ENCODE measurements around the gene TARBP1. TPM values are rescaled to one million over a fixed set of nuclear protein-coding genes. Genes with fewer than 3 reads are reported as not detected.

TARBP1 gene
- total and polyA plus RNA-seq, 5 experiments from 2014 or later: 12.8 to 61.1 (median 15.6) TPM

DNA sequence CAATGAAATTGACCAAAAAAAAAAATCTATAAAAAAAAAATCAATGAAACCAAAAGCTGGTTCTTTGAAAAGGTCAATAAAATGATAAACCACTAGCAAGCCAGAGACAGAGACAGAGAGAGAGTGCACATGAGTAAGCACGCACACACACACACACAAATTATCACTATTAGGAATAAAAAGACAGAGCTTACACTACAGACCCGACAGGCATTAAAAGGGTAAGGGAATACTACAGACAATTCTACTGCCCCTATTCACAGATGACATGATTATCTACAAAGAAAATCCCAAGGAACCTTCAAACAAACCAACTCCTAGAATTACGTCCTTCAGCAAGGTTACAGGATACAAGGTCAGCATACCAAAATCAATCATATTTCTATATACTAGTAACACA is 38.6 kb downstream of the TARBP1 start:
- POLR2A ChIA-PET: no interaction called here
- DNase-seq: no peak
- Mint-ChIP-seq H3K36me3 (peaks cover 31 to 96% (median 48%) of the 10 kb centered on the region in 3 donors), H3K27ac (no peak overlapping the region), H3K4me1 (peaks cover 0 to 12% (median 3%) of the 10 kb centered on the region in 4 donors), H3K4me3 (no peak overlapping the region), H3K9me3 (peaks cover 0 to 11% (median 7%) of the 10 kb centered on the region in 9 donors), H3K27me3 (no peaks in the 10 kb centered on the region)
- ATAC-seq: no peak

DNA sequence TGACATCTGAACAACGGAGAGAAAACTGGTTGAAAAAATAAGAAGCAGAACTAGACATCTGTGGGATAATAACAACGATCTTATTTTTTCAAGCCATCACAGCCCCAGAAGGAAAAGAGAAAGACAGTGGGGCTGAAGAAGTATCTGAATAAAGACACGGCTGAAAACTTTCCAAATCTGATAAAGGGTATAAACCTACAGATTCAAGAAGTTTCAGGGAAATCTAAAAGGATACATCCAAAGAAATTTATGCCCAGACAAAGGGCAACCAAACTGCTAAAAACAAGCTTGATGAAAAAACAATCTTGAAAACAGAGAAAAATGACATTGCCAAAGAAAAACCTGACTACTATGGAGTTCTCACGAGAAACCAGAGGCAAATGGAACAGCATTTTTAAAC is 40.4 kb downstream of the TARBP1 start:
- ATAC-seq (no peak), DNase-seq (no peak)
- peaks cover 0 to 11% (median 7%) of the 10 kb centered on the region in 9 donors for H3K9me3 Mint-ChIP-seq
- peaks cover 23 to 94% (median 59%) of the 10 kb centered on the region in 3 donors for H3K36me3 Mint-ChIP-seq
- H3K27ac Mint-ChIP-seq: peak overlapping the region in 2 of 10 donors; percentile 2 to 51
- H3K4me3 Mint-ChIP-seq: no peak overlapping the region
- H3K4me1 Mint-ChIP-seq: peaks cover 0 to 5% (median 3%) of the 10 kb centered on the region in 4 donors
- no peaks in the 10 kb centered on the region for H3K27me3 Mint-ChIP-seq
- POLR2A ChIA-PET: no interaction called here

DNA sequence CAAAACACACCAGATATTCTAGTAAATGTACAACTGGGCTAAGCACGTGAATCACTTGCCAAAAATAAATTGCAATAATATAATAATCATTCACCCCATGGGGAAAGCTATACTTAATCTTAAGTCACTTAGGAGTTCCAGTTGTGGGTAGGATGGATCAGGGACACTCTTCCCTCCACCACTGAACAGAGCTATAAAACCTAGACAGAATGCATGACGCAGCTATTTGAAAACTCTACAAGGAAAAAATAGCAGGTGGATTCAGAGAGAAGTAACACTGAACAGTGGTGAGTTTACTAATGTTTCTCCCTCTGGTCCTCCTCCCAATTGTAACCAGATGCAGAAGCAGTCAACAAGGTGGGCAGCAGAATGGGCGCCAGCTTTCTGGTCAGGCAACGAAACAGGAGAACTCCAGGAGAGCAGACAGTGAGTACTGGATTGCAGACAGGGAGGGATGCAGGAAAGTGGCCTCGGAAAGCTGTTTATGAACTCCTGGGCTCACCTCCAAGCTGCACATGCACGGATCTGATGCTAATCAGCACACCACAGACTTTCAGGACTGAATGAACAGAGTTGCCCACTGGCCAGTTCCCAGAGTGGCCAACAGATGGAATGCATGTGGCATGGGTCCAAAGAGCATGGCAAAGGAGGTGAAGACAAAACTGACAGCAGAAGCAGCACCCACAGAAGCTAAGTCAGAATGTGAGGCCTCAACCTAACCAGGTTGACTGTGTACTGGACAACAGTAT is 41.4 kb downstream of the TARBP1 start:
- peaks cover 0 to 5% (median 3%) of the 10 kb centered on the region in 4 donors for H3K4me1 Mint-ChIP-seq
- H3K36me3 Mint-ChIP-seq: peaks cover 23 to 94% (median 60%) of the 10 kb centered on the region in 3 donors
- POLR2A ChIA-PET: no interaction called here
- H3K9me3 Mint-ChIP-seq: peaks cover 0 to 11% (median 7%) of the 10 kb centered on the region in 9 donors
- no peak for DNase-seq
- no peak for ATAC-seq
- peak overlapping the region in 1 of 10 donors; percentile 51 for H3K27ac Mint-ChIP-seq
- H3K4me3 Mint-ChIP-seq: no peak overlapping the region
- no peaks in the 10 kb centered on the region for H3K27me3 Mint-ChIP-seq

DNA sequence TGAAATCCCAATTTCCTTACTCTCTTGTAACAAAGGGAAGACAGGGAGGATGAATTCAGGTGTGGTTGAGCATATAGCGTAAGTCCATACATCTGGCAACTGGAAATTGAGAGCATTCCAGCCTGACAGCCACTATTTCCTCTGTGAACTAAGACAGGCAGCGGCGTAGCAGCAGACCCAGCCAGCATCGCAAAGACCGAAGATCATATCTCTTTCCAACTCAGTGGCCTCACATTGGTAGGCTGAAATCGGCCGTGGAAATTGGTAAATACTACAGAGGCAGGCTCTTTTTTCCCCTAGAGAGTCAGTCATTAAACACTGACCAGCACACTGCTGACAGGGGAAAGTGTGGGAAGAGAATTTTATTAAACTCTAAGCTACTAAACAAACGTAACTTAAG is 43.4 kb downstream of the TARBP1 start:
- POLR2A ChIA-PET: no interaction called here
- Mint-ChIP-seq H3K4me1 (peaks cover 0 to 9% (median 4%) of the 10 kb centered on the region in 4 donors), H3K36me3 (peaks cover 17 to 96% (median 47%) of the 10 kb centered on the region in 3 donors), H3K9me3 (peaks cover 0 to 9% (median 6%) of the 10 kb centered on the region in 9 donors), H3K27ac (no peak overlapping the region), H3K4me3 (no peak overlapping the region), H3K27me3 (no peaks in the 10 kb centered on the region)
- no peak for ATAC-seq
- DNase-seq: no peak

DNA sequence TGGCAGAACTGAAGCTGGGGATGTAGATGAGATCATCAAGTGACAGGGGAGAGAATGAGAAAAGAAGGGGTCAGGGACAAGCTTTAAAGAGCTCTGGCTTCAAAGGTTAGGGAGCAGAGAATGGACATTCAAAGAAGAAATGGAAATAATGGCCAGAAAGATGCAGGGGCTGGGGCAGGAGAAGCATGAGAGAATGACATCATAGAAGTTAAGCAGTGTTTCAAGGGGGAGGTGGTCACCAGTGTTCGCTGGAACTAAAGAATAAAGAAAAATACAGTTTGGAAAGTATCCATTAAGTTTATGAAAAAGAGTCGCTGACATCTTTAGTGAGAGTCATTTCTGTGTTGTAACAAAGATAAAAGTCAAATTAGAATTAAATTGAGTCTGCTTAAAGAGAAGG is 44.3 kb downstream of the TARBP1 start:
- Mint-ChIP-seq H3K27ac (peak overlapping the region in 2 of 10 donors; percentile 16 to 71), H3K9me3 (peaks cover 0 to under 1% (median 0%) of the 10 kb centered on the region in 9 donors), H3K27me3 (no peaks in the 10 kb centered on the region), H3K4me3 (no peak overlapping the region), H3K36me3 (peaks cover 10 to 96% (median 44%) of the 10 kb centered on the region in 3 donors), H3K4me1 (peaks cover 0 to 9% (median 4%) of the 10 kb centered on the region in 4 donors)
- POLR2A ChIA-PET: no interaction called here
- ATAC-seq (no peak), DNase-seq (no peak)

DNA sequence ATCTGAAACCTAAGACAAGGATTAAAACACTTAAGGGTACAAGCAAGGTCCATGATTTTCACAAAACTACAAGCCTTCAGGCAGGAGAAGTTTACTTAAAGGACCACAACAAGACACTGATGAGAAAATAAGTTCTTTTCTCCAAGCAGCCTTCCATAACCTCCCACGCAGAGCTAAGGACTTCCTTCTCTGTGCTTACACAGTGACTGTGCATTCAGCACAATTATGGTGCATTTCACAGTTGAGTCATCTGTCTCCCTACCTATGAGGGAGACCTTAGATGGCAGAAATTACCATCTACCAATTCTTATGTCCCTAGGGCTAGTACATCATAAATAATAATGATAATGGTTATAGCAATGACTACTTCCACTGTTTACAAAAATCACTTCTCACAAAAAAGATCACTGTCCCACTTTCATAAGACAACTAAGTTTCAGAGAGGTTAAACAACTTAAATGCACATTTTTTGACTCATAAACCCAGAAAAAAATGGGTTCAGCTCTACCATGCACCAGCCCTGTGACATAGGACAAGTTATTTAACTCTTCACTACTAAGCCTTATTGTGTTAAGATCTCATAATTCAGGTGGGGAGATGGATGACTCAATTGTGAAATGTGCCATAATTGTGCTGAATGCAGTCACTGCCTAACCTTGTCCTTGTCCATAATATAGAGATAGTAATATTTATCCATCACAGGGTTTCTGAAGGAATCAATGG is 45.3 kb downstream of the TARBP1 start:
- peaks cover 4 to 96% (median 42%) of the 10 kb centered on the region in 3 donors for H3K36me3 Mint-ChIP-seq
- no peak overlapping the region for H3K4me3 Mint-ChIP-seq
- no peaks in the 10 kb centered on the region for H3K9me3 Mint-ChIP-seq
- POLR2A ChIA-PET: no interaction called here
- peaks cover 0 to 7% (median 2%) of the 10 kb centered on the region in 4 donors for H3K4me1 Mint-ChIP-seq
- no peaks in the 10 kb centered on the region for H3K27me3 Mint-ChIP-seq
- ATAC-seq: no peak
- DNase-seq: no peak
- H3K27ac Mint-ChIP-seq: no peak overlapping the region

DNA sequence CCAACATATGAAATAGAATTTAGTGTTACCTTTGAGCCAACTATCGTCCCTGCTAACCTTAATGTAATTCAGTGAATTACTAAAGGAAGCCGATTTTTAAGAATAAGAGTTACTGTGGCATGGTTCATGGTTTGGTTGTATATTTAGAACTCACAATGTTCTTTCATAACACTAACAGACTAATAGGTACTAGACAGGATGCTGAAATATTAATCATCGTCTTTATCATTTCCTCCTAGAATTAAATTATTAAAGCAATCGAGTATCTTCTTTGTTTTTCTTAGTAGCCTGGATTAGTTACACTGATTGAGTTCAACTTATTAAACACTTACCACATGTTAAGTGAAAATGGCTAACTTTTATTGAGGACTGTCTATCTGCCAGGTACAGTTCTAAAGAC is 47.7 kb downstream of the TARBP1 start:
- DNase-seq (no peak), ATAC-seq (no peak)
- Mint-ChIP-seq H3K4me1 (peaks cover 0 to 3% (median 2%) of the 10 kb centered on the region in 4 donors), H3K27me3 (no peaks in the 10 kb centered on the region), H3K36me3 (peaks cover 4 to 93% (median 47%) of the 10 kb centered on the region in 3 donors), H3K9me3 (no peaks in the 10 kb centered on the region), H3K4me3 (no peak overlapping the region), H3K27ac (no peak overlapping the region)
- POLR2A ChIA-PET: no interaction called here

DNA sequence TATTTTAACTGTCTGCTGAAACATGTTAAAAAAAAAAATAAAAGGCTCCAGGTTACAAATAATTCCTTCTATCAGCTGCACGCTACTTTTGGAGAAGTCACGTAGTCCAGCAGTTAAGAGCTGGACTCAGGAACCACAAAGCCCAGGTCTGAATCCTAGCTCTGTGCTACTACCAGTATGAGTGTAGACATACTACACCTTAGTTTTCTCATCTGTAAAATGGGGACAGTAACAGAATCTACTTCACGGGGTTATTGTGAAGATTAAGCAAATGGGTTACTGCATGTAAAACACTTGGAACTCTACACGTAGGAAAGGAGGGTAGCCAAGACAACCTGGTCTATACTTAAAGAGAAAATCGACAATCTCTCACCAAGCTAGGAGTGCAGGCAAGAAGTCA is 48.3 kb downstream of the TARBP1 start:
- no peak overlapping the region for H3K27ac Mint-ChIP-seq
- DNase-seq (no peak), ATAC-seq (no peak)
- peaks cover 0 to 3% (median 2%) of the 10 kb centered on the region in 4 donors for H3K4me1 Mint-ChIP-seq
- no peaks in the 10 kb centered on the region for H3K27me3 Mint-ChIP-seq
- H3K4me3 Mint-ChIP-seq: no peak overlapping the region
- H3K9me3 Mint-ChIP-seq: no peaks in the 10 kb centered on the region
- H3K36me3 Mint-ChIP-seq: peaks cover 4 to 94% (median 48%) of the 10 kb centered on the region in 3 donors
- POLR2A ChIA-PET: no interaction called here

DNA sequence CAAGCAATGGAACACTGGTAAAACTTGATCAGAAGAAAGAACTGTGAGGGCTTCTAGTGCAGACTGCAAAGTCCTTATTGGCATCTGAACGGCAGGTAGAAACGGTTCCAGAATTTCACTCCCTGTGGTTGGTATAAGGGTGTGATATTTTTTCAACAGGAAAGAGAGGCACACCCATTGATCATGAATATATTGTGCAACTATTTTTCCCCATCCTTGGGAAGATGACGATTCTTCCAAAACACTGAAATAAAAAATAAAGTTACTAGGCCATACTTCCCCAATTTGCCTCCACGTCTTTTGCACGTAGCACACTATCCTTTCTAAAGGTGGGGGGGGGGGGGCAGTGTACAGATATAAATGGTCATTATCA is 49.6 kb downstream of the TARBP1 start:
- DNase-seq: no peak
- POLR2A ChIA-PET: interaction anchor here (0.9 kb wide), 1 partner anchor 56 kb away, joined by 3 read pairs; the partner anchor contains the start of gene COA6
- no peak for ATAC-seq
- peaks cover 0 to 3% (median 2%) of the 10 kb centered on the region in 4 donors for H3K4me1 Mint-ChIP-seq
- no peak overlapping the region for H3K4me3 Mint-ChIP-seq
- no peaks in the 10 kb centered on the region for H3K9me3 Mint-ChIP-seq
- no peak overlapping the region for H3K27ac Mint-ChIP-seq
- peaks cover 4 to 95% (median 43%) of the 10 kb centered on the region in 3 donors for H3K36me3 Mint-ChIP-seq
- H3K27me3 Mint-ChIP-seq: no peaks in the 10 kb centered on the region

DNA sequence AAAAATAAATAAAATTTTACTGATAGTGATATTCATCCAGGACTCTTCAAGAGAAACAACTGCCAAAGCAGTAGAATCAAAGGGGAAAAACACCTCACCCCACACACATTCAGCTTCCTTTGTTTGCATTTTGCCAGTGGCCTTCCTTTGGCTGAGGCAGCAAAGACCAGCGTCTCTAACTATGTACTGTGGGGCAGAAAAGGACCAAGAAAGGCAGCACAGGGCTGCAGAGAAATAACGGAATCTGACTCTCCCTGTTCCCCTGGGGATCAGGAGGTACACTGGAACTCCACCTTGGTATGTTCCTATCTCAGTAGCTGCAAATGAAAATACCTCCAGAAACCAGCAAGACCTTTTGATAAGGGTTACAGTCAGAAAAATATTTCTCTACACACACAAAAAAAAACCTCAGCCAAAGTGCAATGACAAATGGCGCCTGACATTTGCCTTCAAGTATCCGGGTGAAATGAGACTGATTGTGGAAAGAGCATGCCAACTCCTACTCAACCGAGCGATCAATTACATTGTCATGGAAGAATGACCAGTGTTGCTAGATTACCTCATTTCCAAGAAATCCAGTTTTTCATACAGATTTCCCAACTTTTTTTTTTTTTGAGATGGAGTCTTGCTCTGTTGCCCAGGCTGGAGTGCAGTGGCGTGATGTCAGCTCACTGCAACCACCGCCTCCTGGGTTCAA is 50.9 kb downstream of the TARBP1 start:
- POLR2A ChIA-PET: no interaction called here
- DNase-seq (no peak), ATAC-seq (no peak)
- peaks cover 9 to 95% (median 35%) of the 10 kb centered on the region in 3 donors for H3K36me3 Mint-ChIP-seq
- H3K4me1 Mint-ChIP-seq: peaks cover 0 to 7% (median under 1%) of the 10 kb centered on the region in 4 donors
- H3K4me3 Mint-ChIP-seq: no peak overlapping the region
- H3K27ac Mint-ChIP-seq: peak overlapping the region in 1 of 10 donors; percentile 36
- no peaks in the 10 kb centered on the region for H3K27me3 Mint-ChIP-seq
- no peaks in the 10 kb centered on the region for H3K9me3 Mint-ChIP-seq

DNA sequence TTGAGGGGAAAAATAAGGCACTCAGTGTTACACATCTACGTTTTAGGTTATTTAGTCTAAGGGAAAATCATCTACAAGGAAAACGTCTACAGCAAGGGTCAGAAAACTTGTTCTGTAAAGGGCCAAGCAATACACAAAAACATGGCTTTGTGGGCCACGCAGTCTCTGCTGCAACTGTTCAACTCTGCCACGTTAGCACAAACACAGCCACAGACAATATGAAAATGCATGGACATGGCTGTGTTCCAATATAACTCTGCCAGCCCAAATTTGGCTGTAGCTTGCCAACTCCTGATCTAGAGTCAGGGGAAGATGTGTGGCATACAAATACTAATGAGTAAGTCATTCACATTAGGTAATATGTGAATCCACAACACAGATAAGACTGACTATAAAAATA is 65.0 kb downstream of the TARBP1 start:
- Mint-ChIP-seq H3K9me3 (no peaks in the 10 kb centered on the region), H3K4me3 (no peak overlapping the region), H3K4me1 (peaks cover 0 to 3% (median 2%) of the 10 kb centered on the region in 4 donors), H3K36me3 (peaks cover 8 to 85% (median 23%) of the 10 kb centered on the region in 3 donors), H3K27me3 (no peaks in the 10 kb centered on the region), H3K27ac (no peak overlapping the region)
- POLR2A ChIA-PET: no interaction called here
- DNase-seq (no peak), ATAC-seq (no peak)

DNA sequence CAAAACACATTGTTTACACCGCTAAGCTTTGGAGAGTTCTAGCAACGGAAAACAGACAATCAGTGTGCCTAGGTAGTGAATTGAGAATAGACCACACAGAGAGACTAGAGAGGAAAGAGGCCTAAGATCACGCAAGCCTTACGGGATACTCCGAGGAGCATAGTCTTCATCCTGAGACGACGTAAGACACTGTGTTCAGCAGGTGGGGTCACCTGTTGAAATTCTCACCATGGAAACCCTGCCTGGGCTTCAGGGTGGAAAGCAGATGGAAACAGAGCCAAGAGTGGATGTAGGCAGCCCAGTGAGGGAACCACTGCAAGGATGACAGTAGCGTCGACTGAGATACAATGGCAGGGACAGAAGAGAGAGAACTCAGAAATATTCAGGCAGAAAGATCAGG is 65.5 kb downstream of the TARBP1 start:
- H3K27me3 Mint-ChIP-seq: no peaks in the 10 kb centered on the region
- ATAC-seq: no peak
- H3K36me3 Mint-ChIP-seq: peaks cover 8 to 86% (median 23%) of the 10 kb centered on the region in 3 donors
- H3K4me1 Mint-ChIP-seq: peaks cover 0 to 4% (median 2%) of the 10 kb centered on the region in 4 donors
- peak overlapping the region in 1 of 10 donors; percentile 27 for H3K27ac Mint-ChIP-seq
- POLR2A ChIA-PET: no interaction called here
- H3K4me3 Mint-ChIP-seq: no peak overlapping the region
- no peak for DNase-seq
- no peaks in the 10 kb centered on the region for H3K9me3 Mint-ChIP-seq

Measured in naive thymus-derived CD8-positive, alpha-beta T cell (primary cell).